Karpas-422 (cell line): Measurements from ENCODE around the gene OR13C8. TPM values are rescaled to one million over a fixed set of nuclear protein-coding genes. Genes with fewer than 3 reads are reported as not detected.
"Not testable (repeated sequence)": the region's sequence is repeated elsewhere in the genome, so short reads cannot be mapped to it uniquely, and the experiment has no call there.

Experiments
- DNase-seq: peaks from one replicate; pipeline ENCODE4 v3.0.0-alpha.2; 2015
- H2AFZ ChIP-seq: fragments of 200-600 bp; sonication (generic); 2 replicates; pipeline ENCODE4 v1.6.1; 2014; ENCODE audit warnings: antibody characterized with exemption, low read length, mixed read lengths
- H3K27ac ChIP-seq: fragments of 200-600 bp; sonication (generic); 2 replicates; pipeline ENCODE4 v1.5.1; 2014; ENCODE audit warnings: mild to moderate bottlenecking, low read length, moderate library complexity
- H3K27me3 ChIP-seq: fragments of 200-600 bp; sonication (generic); 2 replicates; pipeline ENCODE4 v1.6.1; 2014; ENCODE audit warnings: low read length, mixed read lengths
- H3K36me3 ChIP-seq: fragments of 200-600 bp; sonication (generic); 2 replicates; pipeline ENCODE4 v1.6.1; 2014; ENCODE audit warnings: low read length, mixed read lengths; ENCODE audit not compliant: insufficient read depth
- H3K4me1 ChIP-seq: fragments of 200-600 bp; sonication (generic); 2 replicates; pipeline ENCODE4 v1.6.1; 2014; ENCODE audit warnings: mild to moderate bottlenecking, low read length, mixed read lengths
- H3K4me2 ChIP-seq: fragments of 200-600 bp; sonication (generic); 2 replicates; pipeline ENCODE4 v1.6.1; 2014; ENCODE audit warnings: low read length, low read depth, mild to moderate bottlenecking; ENCODE audit not compliant: poor library complexity, severe bottlenecking
- H3K4me3 ChIP-seq: fragments of 200-600 bp; sonication (generic); 2 replicates; pipeline ENCODE4 v1.5.1; 2014; ENCODE audit warnings: mild to moderate bottlenecking, antibody characterized with exemption, low read length, mixed read lengths
- H3K79me2 ChIP-seq: fragments of 200-600 bp; sonication (generic); 2 replicates; pipeline ENCODE4 v1.6.1; 2014; ENCODE audit warnings: mild to moderate bottlenecking, low read length, mixed read lengths
- H3K9ac ChIP-seq: fragments of 200-600 bp; sonication (generic); 2 replicates; pipeline ENCODE4 v1.6.0; 2014; ENCODE audit warnings: low read length
- H3K9me2 ChIP-seq: fragments of 200-600 bp; sonication (generic), shearing (Covaris generic); replicated peaks from 2 replicates; pipeline ENCODE4 v1.6.0; 2014; ENCODE audit warnings: mild to moderate bottlenecking, low read length, moderate library complexity; ENCODE audit not compliant: insufficient read depth
- H3K9me3 ChIP-seq: fragments of 300-700, 200-600 bp; sonication (generic); 2 replicates; pipeline ENCODE4 v1.6.1; 2014; ENCODE audit warnings: low read length, mixed read lengths
- H4K20me1 ChIP-seq: fragments of 200-600 bp; sonication (generic); 2 replicates; pipeline ENCODE4 v1.6.1; 2014; ENCODE audit warnings: mild to moderate bottlenecking, antibody characterized with exemption, low read length, low read depth; ENCODE audit not compliant: insufficient read depth
- total RNA-seq: library from RNA; depleted of rRNA; stranded (reverse); fragments of >200 nt; shearing (Covaris generic); gene quantifications from 2 replicates; pipeline ENCODE4 v1.2.3, GENCODE V29; 2014; ENCODE audit warnings: low replicate concordance

The OR13C8 gene
- total RNA-seq, 1 experiment from 2014 or later: not detected

GRCh38 chr9:104598749-104599148, 29.8 kb downstream of the OR13C8 start:
- H3K79me2 ChIP-seq, H3K9me3 ChIP-seq, H4K20me1 ChIP-seq, H3K4me3 ChIP-seq, H3K9me2 ChIP-seq, H3K4me1 ChIP-seq, H3K27me3 ChIP-seq, H2AFZ ChIP-seq, H3K36me3 ChIP-seq, H3K4me2 ChIP-seq, H3K9ac ChIP-seq, DNase-seq, H3K27ac ChIP-seq: not testable (repeated sequence)

GRCh38 chr9:104599313-104599712, 30.3 kb downstream of the OR13C8 start, which contains the start of gene OR13C5:
OR13C5 (minus strand) TSS chr9:104599413; CDS start chr9:104599413, 0 bp downstream.
- not testable (repeated sequence) for H2AFZ ChIP-seq, H3K4me3 ChIP-seq, H4K20me1 ChIP-seq, H3K36me3 ChIP-seq, H3K9me3 ChIP-seq, H3K9ac ChIP-seq, H3K4me1 ChIP-seq, H3K27ac ChIP-seq, H3K9me2 ChIP-seq, H3K4me2 ChIP-seq, H3K79me2 ChIP-seq, DNase-seq, H3K27me3 ChIP-seq

GRCh38 chr9:104604801-104605200, 35.8 kb downstream of the OR13C8 start:
- Histone ChIP-seq H3K9me3 (no peaks in the 10 kb centered on the region), H3K36me3 (no peaks in the 10 kb centered on the region), H3K4me3 (no peak overlapping the region), H3K4me1 (peaks cover 12% of the 10 kb centered on the region), H3K27ac (no peak overlapping the region), H4K20me1 (no peaks in the 10 kb centered on the region), H3K4me2 (no peak overlapping the region), H2AFZ (no peak overlapping the region), H3K27me3 (no peaks in the 10 kb centered on the region), H3K79me2 (no peaks in the 10 kb centered on the region), H3K9me2 (no peaks in the 10 kb centered on the region), H3K9ac (no peak overlapping the region)
- DNase-seq: no peak

- H3K36me3 ChIP-seq, H3K9me2 ChIP-seq, H3K79me2 ChIP-seq, H3K9me3 ChIP-seq, H2AFZ ChIP-seq, H3K9ac ChIP-seq, H3K4me3 ChIP-seq, H3K27ac ChIP-seq, H3K27me3 ChIP-seq, H3K4me2 ChIP-seq, DNase-seq, H4K20me1 ChIP-seq: not testable (repeated sequence)
- peaks cover 19% of the 10 kb centered on the region for H3K4me1 ChIP-seq
Measured at GRCh38 chr9:104605527-104605926, 36.6 kb downstream of the OR13C8 start, which contains the start of gene OR13C2. OR13C2 (minus strand) TSS chr9:104605627; CDS start chr9:104605627, 0 bp downstream.

GRCh38 chr9:104606152-104606551, 37.2 kb downstream of the OR13C8 start:
- no peak overlapping the region for H3K4me3 ChIP-seq
- H2AFZ ChIP-seq: no peak overlapping the region
- H3K9ac ChIP-seq: no peak overlapping the region
- no peaks in the 10 kb centered on the region for H3K9me2 ChIP-seq
- H3K36me3 ChIP-seq: no peaks in the 10 kb centered on the region
- no peak for DNase-seq
- H3K27me3 ChIP-seq: no peaks in the 10 kb centered on the region
- H3K27ac ChIP-seq: no peak overlapping the region
- H3K4me1 ChIP-seq: peaks cover 26% of the 10 kb centered on the region
- no peaks in the 10 kb centered on the region for H3K79me2 ChIP-seq
- H3K9me3 ChIP-seq: no peaks in the 10 kb centered on the region
- H3K4me2 ChIP-seq: no peak overlapping the region
- H4K20me1 ChIP-seq: no peaks in the 10 kb centered on the region

GRCh38 chr9:104608336-104608735, 39.4 kb downstream of the OR13C8 start:
- Histone ChIP-seq H3K9me2 (no peaks in the 10 kb centered on the region), H3K9ac (no peak overlapping the region), H3K9me3 (no peaks in the 10 kb centered on the region), H3K79me2 (no peaks in the 10 kb centered on the region), H3K27ac (no peak overlapping the region), H3K36me3 (no peaks in the 10 kb centered on the region), H2AFZ (no peak overlapping the region), H3K4me2 (no peak overlapping the region), H3K4me1 (peaks cover 34% of the 10 kb centered on the region), H4K20me1 (no peaks in the 10 kb centered on the region), H3K27me3 (no peaks in the 10 kb centered on the region), H3K4me3 (no peak overlapping the region)
- DNase-seq: peak; percentile 71

- H3K9ac ChIP-seq: no peak overlapping the region
- no peak overlapping the region for H2AFZ ChIP-seq
- H3K9me3 ChIP-seq: no peaks in the 10 kb centered on the region
- no peak overlapping the region for H3K4me3 ChIP-seq
- H3K27me3 ChIP-seq: no peaks in the 10 kb centered on the region
- no peaks in the 10 kb centered on the region for H3K9me2 ChIP-seq
- H3K36me3 ChIP-seq: no peaks in the 10 kb centered on the region
- no peak overlapping the region for H3K4me2 ChIP-seq
- H3K27ac ChIP-seq: no peak overlapping the region
- H3K4me1 ChIP-seq: peaks cover 40% of the 10 kb centered on the region
- H3K79me2 ChIP-seq: no peaks in the 10 kb centered on the region
- DNase-seq: no peak
- H4K20me1 ChIP-seq: no peaks in the 10 kb centered on the region
Measured at GRCh38 chr9:104611213-104611612, 42.2 kb downstream of the OR13C8 start.

- H3K9me3 ChIP-seq: no peaks in the 10 kb centered on the region
- H3K9me2 ChIP-seq: no peaks in the 10 kb centered on the region
- no peak overlapping the region for H3K4me2 ChIP-seq
- H3K27me3 ChIP-seq: no peaks in the 10 kb centered on the region
- no peak overlapping the region for H2AFZ ChIP-seq
- H3K4me1 ChIP-seq: peaks cover 39% of the 10 kb centered on the region
- no peak overlapping the region for H3K9ac ChIP-seq
- H4K20me1 ChIP-seq: no peaks in the 10 kb centered on the region
- H3K36me3 ChIP-seq: no peaks in the 10 kb centered on the region
- no peak overlapping the region for H3K27ac ChIP-seq
- H3K79me2 ChIP-seq: no peaks in the 10 kb centered on the region
- DNase-seq: no peak
- no peak overlapping the region for H3K4me3 ChIP-seq
Measured at GRCh38 chr9:104617418-104617817, 48.5 kb downstream of the OR13C8 start.

- H3K4me3 ChIP-seq: no peak within 1 kb of the TSS
- H2AFZ ChIP-seq: no peak within 1 kb of the TSS
- no peak within 1 kb of the TSS for H3K9ac ChIP-seq
- no peaks in the 10 kb centered on the region for H3K9me3 ChIP-seq
- H3K36me3 ChIP-seq: no peaks in the 10 kb centered on the region
- H3K27ac ChIP-seq: no peak within 1 kb of the TSS
- no peaks in the 10 kb centered on the region for H4K20me1 ChIP-seq
- no peaks in the 10 kb centered on the region for H3K9me2 ChIP-seq
- H3K4me2 ChIP-seq: no peak within 1 kb of the TSS
- no peaks in the 10 kb centered on the region for H3K79me2 ChIP-seq
- peaks cover 39% of the 10 kb centered on the region for H3K4me1 ChIP-seq
- DNase-seq: no peak
- no peaks in the 10 kb centered on the region for H3K27me3 ChIP-seq
Measured at GRCh38 chr9:104618104-104618503, 49.1 kb downstream of the OR13C8 start, which contains the start of gene OR13C9. OR13C9 (minus strand) TSS chr9:104618204; CDS start chr9:104618204, 0 bp downstream.
